Measurements from ENCODE around the gene LPGAT1. TPM values are rescaled to one million over a fixed set of nuclear protein-coding genes. Genes with fewer than 3 reads are reported as not detected.

The LPGAT1 gene
- total RNA-seq, 4 donors from 2014 or later = 48.1 to 66.6 (median 53.3) TPM

DNA sequence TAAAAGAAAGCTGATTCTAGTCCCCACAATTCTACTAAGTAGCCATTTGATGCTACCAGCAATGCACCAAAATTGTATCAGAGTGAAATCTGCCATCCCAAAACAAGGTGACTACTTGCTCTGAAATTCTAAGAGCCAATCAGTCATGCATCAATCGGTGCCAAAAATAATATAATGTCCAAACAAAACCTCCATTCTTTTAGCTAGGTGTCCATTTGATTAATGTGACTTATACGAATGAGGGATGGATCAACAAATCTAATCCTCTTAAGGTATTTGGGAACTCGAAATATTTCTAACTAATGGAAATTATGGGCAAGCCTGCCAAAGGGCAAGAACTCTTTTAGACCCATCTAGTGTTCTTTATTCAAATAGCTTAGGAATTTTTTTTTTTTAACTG is 88.8 kb downstream of the LPGAT1 start:
- Histone ChIP-seq H3K4me3 (no peak overlapping the region), H3K27me3 (peaks cover 6% of the 10 kb centered on the region), H3K9me3 (no peaks in the 10 kb centered on the region), H3K4me1 (no peaks in the 10 kb centered on the region), H3K27ac (no peak overlapping the region), H3K36me3 (peaks cover 0 to 2% of the 10 kb centered on the region in 2 donors)
- ATAC-seq = no peak
- TF ChIP-seq POLR2A (IDR thresholded peaks at IDR 0.05) = no peak
- TF ChIP-seq POLR2AphosphoS5 (IDR thresholded peaks at IDR 0.05) = no peak
- no peak for TF ChIP-seq CTCF (IDR thresholded peaks at IDR 0.05)
- TF ChIP-seq EP300 (IDR thresholded peaks at IDR 0.05) = no peak
- 42 to 46% methylated on average over 3 of the region's 3 CpGs for WGBS, 2 donors (ENCODE audit: low coverage in 1 of 2)

- no peaks in the 10 kb centered on the region for H3K9me3 ChIP-seq
- H3K4me1 ChIP-seq = no peaks in the 10 kb centered on the region
- no peak for TF ChIP-seq POLR2AphosphoS5 (IDR thresholded peaks at IDR 0.05)
- no peak for TF ChIP-seq POLR2A (IDR thresholded peaks at IDR 0.05)
- no peak for TF ChIP-seq CTCF (IDR thresholded peaks at IDR 0.05)
- no peak for TF ChIP-seq EP300 (IDR thresholded peaks at IDR 0.05)
- H3K4me3 ChIP-seq = no peak overlapping the region
- peaks cover 6% of the 10 kb centered on the region for H3K27me3 ChIP-seq
- ATAC-seq = no peak
- WGBS, 2 donors (ENCODE audit: low coverage in 1 of 2) = 38 to 59% methylated on average over 3 to 7 of the region's 9 CpGs
- H3K27ac ChIP-seq = no peak overlapping the region
- no peaks in the 10 kb centered on the region for H3K36me3 ChIP-seq
These were observed 89.4 kb downstream of the LPGAT1 start for GRCh38 chr1:211741116-211741515.

DNA sequence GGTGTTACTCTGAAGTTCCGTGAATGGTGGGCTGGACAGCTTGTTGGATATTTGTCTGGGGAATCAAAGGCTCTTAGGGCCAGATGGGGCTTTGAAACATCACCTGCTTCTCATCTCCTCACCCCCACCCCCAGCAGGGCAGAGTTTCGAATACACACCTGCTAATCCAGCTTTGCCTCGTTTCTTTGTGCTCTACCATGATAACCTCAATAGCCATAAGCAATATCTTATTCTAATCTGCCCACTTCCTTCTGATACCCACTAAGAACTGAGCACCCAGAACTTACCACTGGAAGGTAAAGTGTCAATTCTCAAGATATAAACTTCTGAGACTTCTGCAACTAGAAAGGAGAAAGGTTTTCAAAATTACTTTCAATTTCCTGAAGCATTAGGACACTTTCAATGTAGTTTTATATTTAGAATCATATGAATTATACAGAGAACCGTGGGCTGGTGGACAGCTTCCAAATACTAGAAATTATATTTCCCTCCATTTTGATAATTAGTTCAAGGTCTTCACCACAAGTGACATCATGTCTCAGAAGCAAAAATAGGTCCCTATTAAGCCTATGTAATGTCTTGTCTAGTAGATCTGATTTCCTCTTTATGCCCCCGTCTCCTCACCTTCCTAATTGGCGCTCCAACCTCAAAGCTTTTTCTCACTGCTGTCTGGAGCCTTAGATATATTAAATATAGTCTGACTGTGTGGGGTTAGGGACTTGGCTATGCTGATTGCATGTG is 90.7 kb downstream of the LPGAT1 start:
- Histone ChIP-seq H3K27me3 (peaks cover 6% of the 10 kb centered on the region), H3K9me3 (no peaks in the 10 kb centered on the region), H3K27ac (no peak overlapping the region), H3K36me3 (no peaks in the 10 kb centered on the region), H3K4me3 (no peak overlapping the region), H3K4me1 (peaks cover 0 to 4% (median 0%) of the 10 kb centered on the region in 3 donors)
- WGBS, 2 donors (ENCODE audit: low coverage in 1 of 2) = 46 to 50% methylated on average over 3 to 6 of the region's 6 CpGs
- no peak for ATAC-seq
- no peak for TF ChIP-seq CTCF (IDR thresholded peaks at IDR 0.05)
- no peak for TF ChIP-seq POLR2AphosphoS5 (IDR thresholded peaks at IDR 0.05)
- TF ChIP-seq POLR2A (IDR thresholded peaks at IDR 0.05) = no peak
- TF ChIP-seq EP300 (IDR thresholded peaks at IDR 0.05) = no peak

DNA sequence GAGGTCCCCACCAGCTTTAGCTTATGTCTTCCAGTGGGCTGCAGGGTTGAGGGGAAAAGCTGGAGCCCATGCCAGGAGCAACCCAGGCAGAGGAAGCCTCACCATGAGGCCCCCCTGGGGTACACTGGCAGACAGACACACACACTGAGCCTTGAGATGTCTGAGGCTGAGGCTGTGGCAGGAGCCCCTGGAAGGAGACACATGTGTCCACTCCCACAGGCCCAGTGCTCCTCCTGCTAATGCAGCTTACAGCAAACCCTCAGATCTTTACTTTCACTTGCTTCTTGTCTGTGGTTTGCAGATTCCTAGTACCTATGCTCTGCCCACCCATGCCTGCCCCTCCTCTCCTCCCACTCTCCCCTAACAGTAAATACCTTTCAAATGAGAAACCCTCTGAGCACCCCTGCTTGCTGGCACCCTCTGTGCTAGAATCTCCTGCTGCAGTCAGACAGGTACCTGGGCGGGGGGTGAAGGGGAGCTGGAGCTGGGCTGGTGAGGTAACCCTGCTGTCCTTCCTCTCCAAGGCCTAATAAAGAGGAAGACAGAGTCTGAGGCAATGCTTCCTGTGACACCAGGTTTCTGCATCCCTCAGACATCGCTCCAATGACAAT is 91.8 kb downstream of the LPGAT1 start:
- peaks cover 6% of the 10 kb centered on the region for H3K27me3 ChIP-seq
- H3K36me3 ChIP-seq = no peaks in the 10 kb centered on the region
- peaks cover 0 to 6% (median 0%) of the 10 kb centered on the region in 3 donors for H3K4me1 ChIP-seq
- WGBS, 2 donors (ENCODE audit: low coverage in 1 of 2) = 70% methylated on average over 2 of the region's 2 CpGs; no CpG with 5 or more reads in 1 of the 2 donors
- H3K9me3 ChIP-seq = no peaks in the 10 kb centered on the region
- no peak overlapping the region for H3K4me3 ChIP-seq
- TF ChIP-seq POLR2A (IDR thresholded peaks at IDR 0.05) (no peak), EP300 (IDR thresholded peaks at IDR 0.05) (no peak)
- ATAC-seq = no peak
- H3K27ac ChIP-seq = no peak overlapping the region

DNA sequence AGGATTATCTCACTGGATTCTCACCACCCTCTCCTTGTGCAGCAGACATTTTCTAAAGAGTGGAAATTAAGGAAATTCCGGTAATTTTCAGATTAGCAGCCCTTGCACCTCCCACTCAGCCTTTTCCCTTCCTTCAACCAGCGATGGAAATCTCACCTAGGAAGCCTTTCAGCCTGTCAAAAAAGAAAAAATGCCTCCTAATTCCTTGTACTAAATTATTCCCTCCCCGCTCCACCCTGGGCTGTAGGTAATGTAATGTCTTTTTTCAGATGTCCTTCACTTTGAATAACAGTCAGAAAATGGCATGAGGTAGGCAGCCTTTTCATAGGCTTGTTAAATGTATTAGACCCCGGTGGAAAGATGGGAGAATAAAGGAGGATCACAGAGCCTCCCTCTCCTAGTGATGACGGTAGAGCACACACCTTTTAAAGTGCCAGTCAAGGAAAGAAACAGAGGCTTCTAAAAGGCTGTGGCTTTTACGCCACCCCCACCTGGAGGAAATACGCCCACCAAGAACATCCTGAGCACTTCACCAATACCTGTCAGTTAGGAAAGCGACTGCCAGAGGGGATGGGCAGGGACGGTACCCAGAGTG is 92.4 kb downstream of the LPGAT1 start:
- Histone ChIP-seq H3K27me3 (peaks cover 10% of the 10 kb centered on the region), H3K27ac (no peak overlapping the region), H3K36me3 (no peaks in the 10 kb centered on the region), H3K4me1 (peaks cover 0 to 6% (median 0%) of the 10 kb centered on the region in 3 donors), H3K9me3 (no peaks in the 10 kb centered on the region), H3K4me3 (no peak overlapping the region)
- 67 to 70% methylated on average over 4 to 5 of the region's 9 CpGs for WGBS, 2 donors (ENCODE audit: low coverage in 1 of 2)
- TF ChIP-seq POLR2A (IDR thresholded peaks at IDR 0.05) (no peak), CTCF (IDR thresholded peaks at IDR 0.05) (no peak), EP300 (IDR thresholded peaks at IDR 0.05) (no peak), POLR2AphosphoS5 (IDR thresholded peaks at IDR 0.05) (no peak)
- no peak for ATAC-seq
